ENCODE measurements around the gene SPSB3. TPM values are rescaled to one million over a fixed set of nuclear protein-coding genes. Genes with fewer than 3 reads are reported as not detected.

SPSB3 gene
- total RNA-seq, 1 experiment from 2014 or later: 22.2 TPM

- POLR2A ChIA-PET: interaction anchor here (2.0 kb wide), 1 partner anchor 9 kb away, joined by 13 read pairs; the partner anchor contains the start of genes NUBP2 and SPSB3
- TF ChIP-seq, protein P1, sequence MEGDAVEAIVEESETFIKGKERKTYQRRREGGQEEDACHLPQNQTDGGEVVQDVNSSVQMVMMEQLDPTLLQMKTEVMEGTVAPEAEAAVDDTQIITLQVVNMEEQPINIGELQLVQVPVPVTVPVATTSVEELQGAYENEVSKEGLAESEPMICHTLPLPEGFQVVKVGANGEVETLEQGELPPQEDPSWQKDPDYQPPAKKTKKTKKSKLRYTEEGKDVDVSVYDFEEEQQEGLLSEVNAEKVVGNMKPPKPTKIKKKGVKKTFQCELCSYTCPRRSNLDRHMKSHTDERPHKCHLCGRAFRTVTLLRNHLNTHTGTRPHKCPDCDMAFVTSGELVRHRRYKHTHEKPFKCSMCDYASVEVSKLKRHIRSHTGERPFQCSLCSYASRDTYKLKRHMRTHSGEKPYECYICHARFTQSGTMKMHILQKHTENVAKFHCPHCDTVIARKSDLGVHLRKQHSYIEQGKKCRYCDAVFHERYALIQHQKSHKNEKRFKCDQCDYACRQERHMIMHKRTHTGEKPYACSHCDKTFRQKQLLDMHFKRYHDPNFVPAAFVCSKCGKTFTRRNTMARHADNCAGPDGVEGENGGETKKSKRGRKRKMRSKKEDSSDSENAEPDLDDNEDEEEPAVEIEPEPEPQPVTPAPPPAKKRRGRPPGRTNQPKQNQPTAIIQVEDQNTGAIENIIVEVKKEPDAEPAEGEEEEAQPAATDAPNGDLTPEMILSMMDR (IDR thresholded peaks at IDR 0.05; ENCODE audit: unreplicated experiment): no peak
- no peaks in the 10 kb centered on the region for H3K9me3 Mint-ChIP-seq (ENCODE audit: unreplicated experiment)
- CTCF ChIA-PET: no interaction called here
- H3K4me1 Mint-ChIP-seq (ENCODE audit: insufficient read depth, unreplicated experiment): no peaks in the 10 kb centered on the region
- no peak for DNase-seq (ENCODE audit: unreplicated experiment)
- intact Hi-C loops (cut with micrococcal nuclease): no loop called here
- BruUV-seq (replicated peaks): no TSS peak
- H3K36me3 Mint-ChIP-seq (ENCODE audit: insufficient read depth, unreplicated experiment): peaks cover 5% of the 10 kb centered on the region
- H3K27ac Mint-ChIP-seq (ENCODE audit: low read depth, unreplicated experiment): no peak overlapping the region
- H3K27me3 Mint-ChIP-seq (ENCODE audit: insufficient read depth, unreplicated experiment): no peaks in the 10 kb centered on the region
- H3K4me3 Mint-ChIP-seq (ENCODE audit: unreplicated experiment): no peak overlapping the region
Observed at GRCh38 chr16:1790611-1791255, 8.4 kb upstream of the SPSB3 start.

DNA sequence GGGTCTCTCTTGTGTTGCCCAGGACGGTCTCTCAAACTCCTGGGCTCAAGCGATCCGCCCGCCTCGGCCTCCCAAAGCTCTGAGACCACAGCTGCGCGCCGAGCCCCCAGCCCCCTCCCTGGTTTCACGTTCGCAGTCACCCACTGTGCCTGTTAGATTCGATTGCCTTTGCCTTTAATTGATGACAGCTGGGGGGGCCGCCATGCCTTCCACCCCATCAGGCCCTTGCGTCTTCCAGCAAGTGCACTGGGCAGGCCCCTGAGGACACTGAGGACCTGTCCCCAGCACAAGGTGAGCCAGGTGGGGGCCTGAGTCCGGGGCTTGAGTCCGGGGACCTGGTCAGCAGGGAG, 7.9 kb upstream of the SPSB3 start:
- H3K36me3 Mint-ChIP-seq (ENCODE audit: insufficient read depth, unreplicated experiment): peaks cover 5% of the 10 kb centered on the region
- H3K27me3 Mint-ChIP-seq (ENCODE audit: insufficient read depth, unreplicated experiment): no peaks in the 10 kb centered on the region
- BruUV-seq (replicated peaks): no TSS peak
- TF ChIP-seq, protein P1 (IDR thresholded peaks at IDR 0.05; ENCODE audit: unreplicated experiment): no peak
- intact Hi-C loops (cut with micrococcal nuclease): no loop called here
- no peak overlapping the region for H3K27ac Mint-ChIP-seq (ENCODE audit: low read depth, unreplicated experiment)
- no peaks in the 10 kb centered on the region for H3K9me3 Mint-ChIP-seq (ENCODE audit: unreplicated experiment)
- DNase-seq (ENCODE audit: unreplicated experiment): no peak
- peaks cover under 1% of the 10 kb centered on the region for H3K4me1 Mint-ChIP-seq (ENCODE audit: insufficient read depth, unreplicated experiment)
- no peak overlapping the region for H3K4me3 Mint-ChIP-seq (ENCODE audit: unreplicated experiment)
- POLR2A ChIA-PET: no interaction called here
- CTCF ChIA-PET: no interaction called here

DNA sequence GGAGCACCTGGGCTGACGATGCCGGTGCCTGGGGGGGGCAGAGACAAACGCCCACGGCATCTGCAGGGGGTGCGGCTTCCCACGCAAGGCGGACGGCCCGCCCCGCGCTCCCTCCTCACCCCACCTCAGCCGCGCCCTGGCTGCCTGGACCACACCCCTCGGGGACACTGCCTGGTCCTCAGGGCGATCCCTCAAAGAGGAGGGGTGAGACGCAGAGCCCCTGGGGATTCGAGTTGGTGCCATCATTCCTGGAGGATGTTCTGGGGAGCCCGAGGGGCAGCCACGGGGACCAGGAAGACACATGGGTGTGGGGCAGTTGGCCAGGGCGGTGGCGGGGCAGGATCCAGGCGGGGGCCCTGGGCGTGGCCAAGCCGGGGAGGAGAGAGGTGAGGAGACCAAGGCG, 7.3 kb upstream of the SPSB3 start:
- no peak overlapping the region for H3K4me3 Mint-ChIP-seq (ENCODE audit: unreplicated experiment)
- peaks cover 5% of the 10 kb centered on the region for H3K4me1 Mint-ChIP-seq (ENCODE audit: insufficient read depth, unreplicated experiment)
- CTCF ChIA-PET: no interaction called here
- POLR2A ChIA-PET: interaction anchor here (0.7 kb wide), 1 partner anchor 170 kb away, joined by 4 read pairs; the partner anchor contains the start of gene NDUFB10
- no peak overlapping the region for H3K27ac Mint-ChIP-seq (ENCODE audit: low read depth, unreplicated experiment)
- BruUV-seq (replicated peaks): no TSS peak
- no peaks in the 10 kb centered on the region for H3K27me3 Mint-ChIP-seq (ENCODE audit: insufficient read depth, unreplicated experiment)
- intact Hi-C loops (cut with micrococcal nuclease): no loop called here
- TF ChIP-seq, protein P1 (IDR thresholded peaks at IDR 0.05; ENCODE audit: unreplicated experiment): no peak
- no peak for DNase-seq (ENCODE audit: unreplicated experiment)
- no peaks in the 10 kb centered on the region for H3K9me3 Mint-ChIP-seq (ENCODE audit: unreplicated experiment)
- peaks cover 5% of the 10 kb centered on the region for H3K36me3 Mint-ChIP-seq (ENCODE audit: insufficient read depth, unreplicated experiment)

DNA sequence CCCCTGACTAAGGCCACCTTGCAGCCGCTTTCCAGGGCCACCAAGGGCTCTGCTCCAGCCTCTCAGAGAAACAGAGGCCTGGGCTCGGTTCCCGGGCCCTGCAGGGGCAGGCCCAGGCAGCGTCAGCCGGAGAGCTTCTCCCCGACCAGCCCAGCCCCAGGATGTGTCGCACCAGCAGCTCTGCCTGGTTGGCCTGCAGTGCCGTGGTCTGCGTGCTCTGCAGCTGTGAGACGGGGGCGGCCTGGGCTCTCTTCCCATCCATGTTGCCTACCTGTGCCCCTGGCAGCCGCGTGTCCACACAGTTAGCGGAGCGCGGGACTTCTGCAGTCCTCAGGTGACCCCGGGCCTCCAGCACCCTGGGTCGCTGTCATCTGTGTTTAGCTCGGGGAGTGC, 6.3 kb upstream of the SPSB3 start:
- CTCF ChIA-PET: no interaction called here
- POLR2A ChIA-PET: interaction anchor here (0.7 kb wide), 1 partner anchor 171 kb away, joined by 4 read pairs; the partner anchor contains the start of gene NDUFB10
- Mint-ChIP-seq H3K9me3 (ENCODE audit: unreplicated experiment) (no peaks in the 10 kb centered on the region), H3K27me3 (ENCODE audit: insufficient read depth, unreplicated experiment) (no peaks in the 10 kb centered on the region), H3K4me3 (ENCODE audit: unreplicated experiment) (no peak overlapping the region), H3K4me1 (ENCODE audit: insufficient read depth, unreplicated experiment) (peaks cover 5% of the 10 kb centered on the region), H3K36me3 (ENCODE audit: insufficient read depth, unreplicated experiment) (peaks cover 7% of the 10 kb centered on the region), H3K27ac (ENCODE audit: low read depth, unreplicated experiment) (no peak overlapping the region)
- intact Hi-C loops (cut with micrococcal nuclease): no loop called here
- TF ChIP-seq, protein P1 (IDR thresholded peaks at IDR 0.05; ENCODE audit: unreplicated experiment): no peak
- no TSS peak for BruUV-seq (replicated peaks)
- DNase-seq (ENCODE audit: unreplicated experiment): no peak
